ENCODE results near the gene COA5.

The COA5 gene

GRCh38 chr2:98643496-98644100, 35.3 kb upstream of the COA5 start:
- 83% methylated on average over 5 of the region's 5 CpGs for WGBS

GRCh38 chr2:98637401-98638147, 29.3 kb upstream of the COA5 start:
- Histone ChIP-seq H3K79me1 (replicated peaks; ENCODE audit: low read length, poor library complexity, severe bottlenecking) (no peaks in the 10 kb centered on the region), H4K91ac (ENCODE audit: low read length) (no peak overlapping the region), H3K14ac (ENCODE audit: low read length in 2 of 2) (no peak overlapping the region), H2AFZ (ENCODE audit: low read depth, low read length) (no peak overlapping the region), H2BK120ac (ENCODE audit: low read depth, low read length) (no peak overlapping the region), H3K4me1 (ENCODE audit: control insufficient read depth, insufficient read depth, low read depth, low read length) (no peaks in the 10 kb centered on the region), H3K4me2 (ENCODE audit: low read length, poor library complexity, severe bottlenecking) (no peak overlapping the region), H3K23ac (ENCODE audit: low read length in 2 of 2) (no peak overlapping the region), H3K18ac (ENCODE audit: low read depth in 1 of 2, low read length in 2 of 2) (no peak overlapping the region), H2BK15ac (ENCODE audit: low read depth, poor library complexity, severe bottlenecking) (no peak overlapping the region), H3K9me3 (ENCODE audit: control insufficient read depth, low read length) (no peaks in the 10 kb centered on the region), H3K27me3 (ENCODE audit: control insufficient read depth in 1 of 2, insufficient read depth in 1 of 2, low read length in 2 of 2) (peaks cover 0 to 9% of the 10 kb centered on the region in 2 experiments), H3K4me3 (ENCODE audit: insufficient read depth in 1 of 2, low read depth in 1 of 2, low read length in 2 of 2) (no peak overlapping the region), H4K8ac (ENCODE audit: low read length) (no peak overlapping the region), H3K27ac (ENCODE audit: low read length, poor library complexity, severe bottlenecking) (no peak overlapping the region), H3K9ac (ENCODE audit: low read length) (no peak overlapping the region), H2BK5ac (ENCODE audit: low read depth, low read length, poor library complexity, severe bottlenecking) (no peak overlapping the region), H2BK12ac (ENCODE audit: low read length in 2 of 2) (no peak overlapping the region), H3K36me3 (ENCODE audit: control insufficient read depth in 1 of 2, insufficient read depth in 2 of 2, low read depth in 1 of 2, low read length in 2 of 2) (no peaks in the 10 kb centered on the region), H3K4ac (ENCODE audit: low read depth in 1 of 2, low read length in 2 of 2) (no peak overlapping the region), H2AK5ac (ENCODE audit: low read length, severe bottlenecking) (no peak overlapping the region)
- DNase-seq = no peak
- WGBS = 83% methylated on average over 9 of the region's 10 CpGs

More at GRCh38 chr2:98643496-98644100, 35.3 kb upstream of the COA5 start:
- H3K14ac ChIP-seq (ENCODE audit: low read length in 2 of 2) = no peak overlapping the region
- H2BK12ac ChIP-seq (ENCODE audit: low read length in 2 of 2) = no peak overlapping the region
- H3K36me3 ChIP-seq (ENCODE audit: control insufficient read depth in 1 of 2, insufficient read depth in 2 of 2, low read depth in 1 of 2, low read length in 2 of 2) = no peaks in the 10 kb centered on the region
- peaks cover 0 to 7% of the 10 kb centered on the region in 2 experiments for H3K27me3 ChIP-seq (ENCODE audit: control insufficient read depth in 1 of 2, insufficient read depth in 1 of 2, low read length in 2 of 2)
- H3K4me2 ChIP-seq (ENCODE audit: low read length, poor library complexity, severe bottlenecking) = no peak overlapping the region
- no peak overlapping the region for H2AK5ac ChIP-seq (ENCODE audit: low read length, severe bottlenecking)
- no peaks in the 10 kb centered on the region for H3K4me1 ChIP-seq (ENCODE audit: control insufficient read depth, insufficient read depth, low read depth, low read length)
- no peak overlapping the region for H3K4me3 ChIP-seq (ENCODE audit: insufficient read depth in 1 of 2, low read depth in 1 of 2, low read length in 2 of 2)
- no peak overlapping the region for H3K27ac ChIP-seq (ENCODE audit: low read length, poor library complexity, severe bottlenecking)
- H3K23ac ChIP-seq (ENCODE audit: low read length in 2 of 2) = no peak overlapping the region
- H3K9ac ChIP-seq (ENCODE audit: low read length) = no peak overlapping the region
- H2AFZ ChIP-seq (ENCODE audit: low read depth, low read length) = no peak overlapping the region
- H2BK120ac ChIP-seq (ENCODE audit: low read depth, low read length) = no peak overlapping the region
- H4K8ac ChIP-seq (ENCODE audit: low read length) = no peak overlapping the region
- no peak overlapping the region for H4K91ac ChIP-seq (ENCODE audit: low read length)
- H3K79me1 ChIP-seq (replicated peaks; ENCODE audit: low read length, poor library complexity, severe bottlenecking) = no peaks in the 10 kb centered on the region
- DNase-seq = no peak
- H2BK5ac ChIP-seq (ENCODE audit: low read depth, low read length, poor library complexity, severe bottlenecking) = no peak overlapping the region
- H3K18ac ChIP-seq (ENCODE audit: low read depth in 1 of 2, low read length in 2 of 2) = no peak overlapping the region
- H2BK15ac ChIP-seq (ENCODE audit: low read depth, poor library complexity, severe bottlenecking) = no peak overlapping the region
- H3K9me3 ChIP-seq (ENCODE audit: control insufficient read depth, low read length) = no peaks in the 10 kb centered on the region
- no peak overlapping the region for H3K4ac ChIP-seq (ENCODE audit: low read depth in 1 of 2, low read length in 2 of 2)

GRCh38 chr2:98634406-98635092, 26.2 kb upstream of the COA5 start:
- no peak overlapping the region for H3K4me3 ChIP-seq (ENCODE audit: insufficient read depth in 1 of 2, low read depth in 1 of 2, low read length in 2 of 2)
- H3K4ac ChIP-seq (ENCODE audit: low read depth in 1 of 2, low read length in 2 of 2) = no peak overlapping the region
- H4K8ac ChIP-seq (ENCODE audit: low read length) = no peak overlapping the region
- no peaks in the 10 kb centered on the region for H3K9me3 ChIP-seq (ENCODE audit: control insufficient read depth, low read length)
- peaks cover 0 to 14% of the 10 kb centered on the region in 2 experiments for H3K27me3 ChIP-seq (ENCODE audit: control insufficient read depth in 1 of 2, insufficient read depth in 1 of 2, low read length in 2 of 2)
- H3K79me1 ChIP-seq (replicated peaks; ENCODE audit: low read length, poor library complexity, severe bottlenecking) = no peaks in the 10 kb centered on the region
- no peaks in the 10 kb centered on the region for H3K36me3 ChIP-seq (ENCODE audit: control insufficient read depth in 1 of 2, insufficient read depth in 2 of 2, low read depth in 1 of 2, low read length in 2 of 2)
- no peak overlapping the region for H3K4me2 ChIP-seq (ENCODE audit: low read length, poor library complexity, severe bottlenecking)
- no peak overlapping the region for H3K27ac ChIP-seq (ENCODE audit: low read length, poor library complexity, severe bottlenecking)
- DNase-seq = no peak
- no peaks in the 10 kb centered on the region for H3K4me1 ChIP-seq (ENCODE audit: control insufficient read depth, insufficient read depth, low read depth, low read length)
- no peak overlapping the region for H3K18ac ChIP-seq (ENCODE audit: low read depth in 1 of 2, low read length in 2 of 2)
- no peak overlapping the region for H3K14ac ChIP-seq (ENCODE audit: low read length in 2 of 2)
- no peak overlapping the region for H2BK12ac ChIP-seq (ENCODE audit: low read length in 2 of 2)
- no peak overlapping the region for H3K9ac ChIP-seq (ENCODE audit: low read length)
- H2AFZ ChIP-seq (ENCODE audit: low read depth, low read length) = no peak overlapping the region
- H2BK120ac ChIP-seq (ENCODE audit: low read depth, low read length) = no peak overlapping the region
- H2BK15ac ChIP-seq (ENCODE audit: low read depth, poor library complexity, severe bottlenecking) = no peak overlapping the region
- no peak overlapping the region for H4K91ac ChIP-seq (ENCODE audit: low read length)
- H2AK5ac ChIP-seq (ENCODE audit: low read length, severe bottlenecking) = no peak overlapping the region
- H3K23ac ChIP-seq (ENCODE audit: low read length in 2 of 2) = no peak overlapping the region
- WGBS = 52% methylated on average over 9 of the region's 9 CpGs
- H2BK5ac ChIP-seq (ENCODE audit: low read depth, low read length, poor library complexity, severe bottlenecking) = no peak overlapping the region

- H3K4me3 ChIP-seq (ENCODE audit: insufficient read depth in 1 of 2, low read depth in 1 of 2, low read length in 2 of 2) = no peak overlapping the region
- H3K4me2 ChIP-seq (ENCODE audit: low read length, poor library complexity, severe bottlenecking) = no peak overlapping the region
- DNase-seq = no peak
- no peak overlapping the region for H3K9ac ChIP-seq (ENCODE audit: low read length)
- no peak overlapping the region for H3K14ac ChIP-seq (ENCODE audit: low read length in 2 of 2)
- H2AK5ac ChIP-seq (ENCODE audit: low read length, severe bottlenecking) = no peak overlapping the region
- no peak overlapping the region for H2BK5ac ChIP-seq (ENCODE audit: low read depth, low read length, poor library complexity, severe bottlenecking)
- H3K27ac ChIP-seq (ENCODE audit: low read length, poor library complexity, severe bottlenecking) = no peak overlapping the region
- H4K91ac ChIP-seq (ENCODE audit: low read length) = no peak overlapping the region
- no peak overlapping the region for H3K4ac ChIP-seq (ENCODE audit: low read depth in 1 of 2, low read length in 2 of 2)
- no peaks in the 10 kb centered on the region for H3K36me3 ChIP-seq (ENCODE audit: control insufficient read depth in 1 of 2, insufficient read depth in 2 of 2, low read depth in 1 of 2, low read length in 2 of 2)
- no peak overlapping the region for H2BK12ac ChIP-seq (ENCODE audit: low read length in 2 of 2)
- no peaks in the 10 kb centered on the region for H3K79me1 ChIP-seq (replicated peaks; ENCODE audit: low read length, poor library complexity, severe bottlenecking)
- no peak overlapping the region for H2AFZ ChIP-seq (ENCODE audit: low read depth, low read length)
- no peak overlapping the region for H2BK120ac ChIP-seq (ENCODE audit: low read depth, low read length)
- H3K23ac ChIP-seq (ENCODE audit: low read length in 2 of 2) = no peak overlapping the region
- H3K18ac ChIP-seq (ENCODE audit: low read depth in 1 of 2, low read length in 2 of 2) = no peak overlapping the region
- 68% methylated on average over 3 of the region's 3 CpGs for WGBS
- no peak overlapping the region for H4K8ac ChIP-seq (ENCODE audit: low read length)
- H2BK15ac ChIP-seq (ENCODE audit: low read depth, poor library complexity, severe bottlenecking) = no peak overlapping the region
- no peaks in the 10 kb centered on the region for H3K4me1 ChIP-seq (ENCODE audit: control insufficient read depth, insufficient read depth, low read depth, low read length)
- H3K27me3 ChIP-seq (ENCODE audit: control insufficient read depth in 1 of 2, insufficient read depth in 1 of 2, low read length in 2 of 2) = peaks cover 0 to 14% of the 10 kb centered on the region in 2 experiments
- H3K9me3 ChIP-seq (ENCODE audit: control insufficient read depth, low read length) = no peaks in the 10 kb centered on the region
These were observed 24.0 kb upstream of the COA5 start for GRCh38 chr2:98632351-98632750.
